ENCODE results near the gene CRIP1.

CRIP1 gene

GRCh38 chr14:105476831-105477659 lies 9.6 kb upstream of the CRIP1 start:
- no peak overlapping the region for H3K4me2 ChIP-seq (ENCODE audit: low read length)
- no peaks in the 10 kb centered on the region for H4K20me1 ChIP-seq (ENCODE audit: insufficient read depth, low read length)
- no peak overlapping the region for H3K27ac ChIP-seq (ENCODE audit: low read length)
- H3K36me3 ChIP-seq (replicated peaks; ENCODE audit: low read depth, low read length) = no peaks in the 10 kb centered on the region
- H3K27me3 ChIP-seq (ENCODE audit: low read depth, low read length) = peaks cover 16% of the 10 kb centered on the region
- TF ChIP-seq CTCF (IDR thresholded peaks at IDR 0.05; ENCODE audit: low read depth, low read length) = no peak
- no peak for TF ChIP-seq EZH2phosphoT487 (IDR thresholded peaks at IDR 0.05; ENCODE audit: low read depth)
- no peaks in the 10 kb centered on the region for H3K79me2 ChIP-seq (ENCODE audit: low read length)
- H3K9me3 ChIP-seq (ENCODE audit: insufficient read depth, low read length) = no peaks in the 10 kb centered on the region
- no peak overlapping the region for H3K9ac ChIP-seq (ENCODE audit: low read length)
- no peak overlapping the region for H3K4me3 ChIP-seq (ENCODE audit: low read length)
- H3K4me1 ChIP-seq (ENCODE audit: low read length) = peaks cover 17% of the 10 kb centered on the region
- no peak overlapping the region for H2AFZ ChIP-seq (ENCODE audit: low read depth, low read length)

GRCh38 chr14:105477660-105478397 lies 8.9 kb upstream of the CRIP1 start:
- Histone ChIP-seq H3K27ac (ENCODE audit: low read length) (no peak overlapping the region), H3K4me1 (ENCODE audit: low read length) (peaks cover 19% of the 10 kb centered on the region), H2AFZ (ENCODE audit: low read depth, low read length) (no peak overlapping the region), H3K79me2 (ENCODE audit: low read length) (no peaks in the 10 kb centered on the region), H4K20me1 (ENCODE audit: insufficient read depth, low read length) (no peaks in the 10 kb centered on the region), H3K27me3 (ENCODE audit: low read depth, low read length) (peaks cover 16% of the 10 kb centered on the region), H3K4me2 (ENCODE audit: low read length) (peak overlapping the region; percentile 40), H3K9ac (ENCODE audit: low read length) (no peak overlapping the region), H3K36me3 (replicated peaks; ENCODE audit: low read depth, low read length) (no peaks in the 10 kb centered on the region), H3K9me3 (ENCODE audit: insufficient read depth, low read length) (no peaks in the 10 kb centered on the region), H3K4me3 (ENCODE audit: low read length) (peak overlapping the region; percentile 32; the same call in 1 of the 2 replicates)
- TF ChIP-seq CTCF (IDR thresholded peaks at IDR 0.05; ENCODE audit: low read depth, low read length) (no peak), EZH2phosphoT487 (IDR thresholded peaks at IDR 0.05; ENCODE audit: low read depth) (no peak; the same call in none of the 2 replicates)

GRCh38 chr14:105478398-105479251 lies 8.1 kb upstream of the CRIP1 start:
- Histone ChIP-seq H3K79me2 (ENCODE audit: low read length) (no peaks in the 10 kb centered on the region), H2AFZ (ENCODE audit: low read depth, low read length) (no peak overlapping the region), H3K4me2 (ENCODE audit: low read length) (peak overlapping the region; percentile 40; the same call in 1 of the 2 replicates), H3K36me3 (replicated peaks; ENCODE audit: low read depth, low read length) (no peaks in the 10 kb centered on the region), H3K4me3 (ENCODE audit: low read length) (0 out of 2 replicates have a peak overlapping the region, but pooled peaks have one; percentile 32), H3K27me3 (ENCODE audit: low read depth, low read length) (peaks cover 16% of the 10 kb centered on the region), H3K9ac (ENCODE audit: low read length) (no peak overlapping the region), H3K9me3 (ENCODE audit: insufficient read depth, low read length) (no peaks in the 10 kb centered on the region), H4K20me1 (ENCODE audit: insufficient read depth, low read length) (no peaks in the 10 kb centered on the region), H3K27ac (ENCODE audit: low read length) (no peak overlapping the region), H3K4me1 (ENCODE audit: low read length) (peaks cover 18% of the 10 kb centered on the region)
- TF ChIP-seq EZH2phosphoT487 (IDR thresholded peaks at IDR 0.05; ENCODE audit: low read depth) = no peak
- TF ChIP-seq CTCF (IDR thresholded peaks at IDR 0.05; ENCODE audit: low read depth, low read length) = no peak

Measured in OCI-LY3 (cell line).